Testis (tissue), 3 donors: ENCODE data around the gene RAB28. TPM values are rescaled to one million over a fixed set of nuclear protein-coding genes. Genes with fewer than 3 reads are reported as not detected.

Experiments
- DNase-seq: peaks from one replicate; pipeline ENCODE4 v3.0.0-alpha.2; 2019
- H3K27ac ChIP-seq, 2 donors: fragments of 200-600 bp; sonication (generic); one replicate each; pipeline ENCODE4 v1.5.1; 2019
- H3K27me3 ChIP-seq: fragments of 200-600 bp; sonication (generic); one replicate; pipeline ENCODE4 v1.5.1; 2019
- H3K36me3 ChIP-seq: fragments of 200-600 bp; sonication (generic); one replicate; pipeline ENCODE4 v1.5.1; 2017; ENCODE audit warnings: low read depth; ENCODE audit errors: missing control alignments
- H3K4me1 ChIP-seq: fragments of 200-600 bp; sonication (generic); one replicate; pipeline ENCODE4 v1.5.1; 2019
- H3K4me3 ChIP-seq, 2 donors: fragments of 200-600 bp; sonication (generic); one replicate each; pipeline ENCODE4 v1.5.1; 2017 to 2019
- H3K9me3 ChIP-seq: fragments of 200-600 bp; sonication (generic); one replicate; pipeline ENCODE4 v1.5.1; 2017
- POLR2A ChIP-seq: fragments of 450-650 bp; IDR thresholded peaks from one replicate; pipeline ENCODE4 v1.6.1; 2017; ENCODE audit warnings: antibody characterized with exemption, mild to moderate bottlenecking, moderate library complexity
- WGBS, 2 donors: methylation state at CpG; one replicate each; pipeline ENCODE4 v1.1.5; 2018; 5-methylcytosine and 5-hydroxymethylcytosine counted together
- intact Hi-C: fragments of 100-400 bp; cut with DNase I; formaldehyde crosslinking; loops from one replicate; pipeline ENCODE4 v1.15.1; 2023; ENCODE audit warnings: low total_unique reads
- polyA plus RNA-seq: library from polyadenylated mRNA; stranded (reverse); fragments of 350-450 nt; fragmentation: Illumina TruSeq; extraction: RNeasy Lipid Tissue Mini Kit (QIAGEN cat#74804); gene quantifications from one replicate; pipeline ENCODE4 v1.2.3, GENCODE V29; 2014; ENCODE audit warnings: low read depth, low replicate concordance; ENCODE audit not compliant: insufficient read depth
- total RNA-seq, 2 donors: library from RNA; depleted of rRNA; stranded (reverse); fragments of >200 nt; gene quantifications; one replicate each; pipeline ENCODE4 v1.2.3, GENCODE V29; 2016
- TF ChIP-seq, protein P1 (sequence below), 3 experiments: fragments of 450-650 bp in 2 of 3; fragments of 200-600 bp in 1 of 3; sonication (generic) in 1 of 3; IDR thresholded peaks; one replicate each; pipeline ENCODE4 v1.5.1; 2016 to 2019; ENCODE audit warnings: antibody characterized with exemption in 3 of 3, mild to moderate bottlenecking in 2 of 3, moderate library complexity in 1 of 3

RAB28 gene
- total and polyA plus RNA-seq, 3 donors from 2014 or later = 30.2 to 65.1 (median 34.3) TPM

DNA sequence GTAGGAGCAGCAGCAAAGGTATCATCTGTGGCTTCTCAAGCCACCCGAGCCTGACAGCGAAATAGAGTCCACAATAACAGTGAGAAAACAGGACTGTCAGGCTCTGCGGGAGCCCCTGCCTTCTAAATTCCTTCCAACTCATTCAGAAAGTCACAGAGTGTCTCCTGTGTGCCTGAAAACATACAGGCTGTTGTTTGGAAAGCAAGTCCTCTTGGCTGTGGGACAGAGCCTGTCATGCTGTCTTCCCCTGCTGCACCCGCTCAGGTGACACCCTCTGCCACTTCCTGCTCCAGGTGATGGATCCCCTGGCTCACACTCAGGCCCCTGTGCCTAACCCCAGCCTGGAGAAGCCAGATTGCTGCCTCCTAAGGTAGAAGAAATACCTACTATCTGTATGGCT is 152.3 kb downstream of the RAB28 start:
- no peak for DNase-seq
- H3K27me3 ChIP-seq = no peaks in the 10 kb centered on the region
- 93 to 95% methylated on average over 4 of the region's 4 CpGs for WGBS, 2 donors

DNA sequence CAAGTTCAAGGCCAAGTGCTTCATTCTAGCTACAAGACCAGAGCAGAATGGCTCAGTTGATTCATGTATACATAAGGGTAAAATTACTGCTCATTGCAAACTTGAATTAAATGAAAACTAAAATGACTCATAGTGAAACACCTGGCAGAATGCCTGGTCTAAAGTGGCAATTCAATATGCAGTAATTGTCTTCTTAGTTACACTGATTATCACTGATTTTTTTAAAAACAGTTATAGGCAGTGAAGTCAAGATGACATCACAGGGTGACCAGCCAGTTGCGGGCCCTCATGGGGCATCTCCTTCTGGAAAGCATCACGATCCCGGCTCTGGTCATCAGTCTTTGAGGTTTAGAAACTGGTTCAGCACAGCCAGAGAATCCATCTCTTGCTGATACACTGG is 154.2 kb downstream of the RAB28 start:
- 94 to 98% methylated on average over 3 of the region's 3 CpGs for WGBS, 2 donors
- Histone ChIP-seq H3K4me1 (no peaks in the 10 kb centered on the region), H3K27ac (no peak overlapping the region), H3K27me3 (no peaks in the 10 kb centered on the region), H3K4me3 (no peak overlapping the region), H3K36me3 (no peaks in the 10 kb centered on the region), H3K9me3 (no peaks in the 10 kb centered on the region)
- intact Hi-C loops = no loop called here
- TF ChIP-seq, protein P1, sequence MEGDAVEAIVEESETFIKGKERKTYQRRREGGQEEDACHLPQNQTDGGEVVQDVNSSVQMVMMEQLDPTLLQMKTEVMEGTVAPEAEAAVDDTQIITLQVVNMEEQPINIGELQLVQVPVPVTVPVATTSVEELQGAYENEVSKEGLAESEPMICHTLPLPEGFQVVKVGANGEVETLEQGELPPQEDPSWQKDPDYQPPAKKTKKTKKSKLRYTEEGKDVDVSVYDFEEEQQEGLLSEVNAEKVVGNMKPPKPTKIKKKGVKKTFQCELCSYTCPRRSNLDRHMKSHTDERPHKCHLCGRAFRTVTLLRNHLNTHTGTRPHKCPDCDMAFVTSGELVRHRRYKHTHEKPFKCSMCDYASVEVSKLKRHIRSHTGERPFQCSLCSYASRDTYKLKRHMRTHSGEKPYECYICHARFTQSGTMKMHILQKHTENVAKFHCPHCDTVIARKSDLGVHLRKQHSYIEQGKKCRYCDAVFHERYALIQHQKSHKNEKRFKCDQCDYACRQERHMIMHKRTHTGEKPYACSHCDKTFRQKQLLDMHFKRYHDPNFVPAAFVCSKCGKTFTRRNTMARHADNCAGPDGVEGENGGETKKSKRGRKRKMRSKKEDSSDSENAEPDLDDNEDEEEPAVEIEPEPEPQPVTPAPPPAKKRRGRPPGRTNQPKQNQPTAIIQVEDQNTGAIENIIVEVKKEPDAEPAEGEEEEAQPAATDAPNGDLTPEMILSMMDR (IDR thresholded peaks at IDR 0.05) = no peak
- TF ChIP-seq POLR2A = no peak
- no peak for DNase-seq

More for the DNA sequence above, 152.3 kb downstream of the RAB28 start:
- intact Hi-C loops = no loop called here
- H3K4me3 ChIP-seq = no peak overlapping the region
- H3K27ac ChIP-seq = no peak overlapping the region
- H3K36me3 ChIP-seq = no peaks in the 10 kb centered on the region
- H3K9me3 ChIP-seq = no peaks in the 10 kb centered on the region
- H3K4me1 ChIP-seq = no peaks in the 10 kb centered on the region
- TF ChIP-seq, protein P1 (IDR thresholded peaks at IDR 0.05) = no peak

DNA sequence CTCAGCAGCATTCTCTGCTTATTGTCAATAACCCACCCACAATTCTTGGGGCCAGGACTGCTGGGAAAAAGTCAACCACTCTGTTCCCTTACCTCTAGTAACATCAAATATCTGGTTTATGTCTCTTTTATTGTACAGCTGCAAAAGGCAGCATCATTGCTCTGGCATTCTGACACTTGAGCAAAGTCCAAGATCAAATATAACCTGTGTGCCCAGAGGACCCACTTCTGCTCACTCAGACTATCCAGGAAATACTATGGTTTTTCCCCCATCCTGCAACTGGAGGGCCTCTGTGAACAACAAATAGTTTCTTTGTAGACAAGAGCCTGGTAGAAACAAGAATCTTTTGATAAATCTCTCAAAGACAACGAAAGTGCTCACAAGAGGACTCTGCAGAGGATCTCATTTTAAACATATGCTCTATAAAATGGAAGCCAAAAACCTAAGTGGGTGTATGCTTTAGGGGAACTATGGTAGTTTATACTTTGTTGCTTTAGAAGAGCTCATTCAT is 154.7 kb downstream of the RAB28 start:
- H3K27me3 ChIP-seq = no peaks in the 10 kb centered on the region
- intact Hi-C loops = no loop called here

DNA sequence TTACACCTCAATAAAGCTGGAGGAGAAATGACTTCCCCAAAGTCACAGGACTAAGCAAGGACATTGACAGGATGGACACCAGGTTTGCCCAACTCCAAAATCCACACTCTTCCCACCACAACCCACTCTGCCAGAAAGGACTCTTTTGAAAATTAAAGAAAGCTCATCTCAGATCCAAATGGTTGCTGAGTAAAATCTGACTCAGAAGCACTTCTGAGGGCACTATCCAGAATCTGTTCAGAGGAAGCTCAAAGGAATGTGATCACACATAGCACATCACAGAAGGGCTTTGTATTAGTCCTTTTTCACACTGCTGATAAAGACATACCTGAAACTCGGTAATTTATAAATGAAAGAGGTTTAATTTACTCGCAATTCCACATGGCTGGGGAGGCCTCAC is 155.5 kb downstream of the RAB28 start:
- no peaks in the 10 kb centered on the region for H3K4me1 ChIP-seq
- H3K4me3 ChIP-seq = no peak overlapping the region
- intact Hi-C loops = no loop called here
- TF ChIP-seq POLR2A = no peak
- TF ChIP-seq, protein P1 (IDR thresholded peaks at IDR 0.05) = no peak
- no peaks in the 10 kb centered on the region for H3K36me3 ChIP-seq
- no peaks in the 10 kb centered on the region for H3K9me3 ChIP-seq
- H3K27ac ChIP-seq = no peak overlapping the region
- no peaks in the 10 kb centered on the region for H3K27me3 ChIP-seq
- DNase-seq = no peak
- WGBS, 2 donors = 79 to 89% methylated on average over 2 of the region's 2 CpGs

More for the DNA sequence above, 154.7 kb downstream of the RAB28 start:
- 64 to 71% methylated on average over 1 of the region's 1 CpG for WGBS, 2 donors
- Histone ChIP-seq H3K9me3 (no peaks in the 10 kb centered on the region), H3K36me3 (no peaks in the 10 kb centered on the region), H3K4me1 (no peaks in the 10 kb centered on the region), H3K27ac (no peak overlapping the region), H3K4me3 (no peak overlapping the region)
- TF ChIP-seq, protein P1 (IDR thresholded peaks at IDR 0.05) = no peak
- no peak for TF ChIP-seq POLR2A
- no peak for DNase-seq

DNA sequence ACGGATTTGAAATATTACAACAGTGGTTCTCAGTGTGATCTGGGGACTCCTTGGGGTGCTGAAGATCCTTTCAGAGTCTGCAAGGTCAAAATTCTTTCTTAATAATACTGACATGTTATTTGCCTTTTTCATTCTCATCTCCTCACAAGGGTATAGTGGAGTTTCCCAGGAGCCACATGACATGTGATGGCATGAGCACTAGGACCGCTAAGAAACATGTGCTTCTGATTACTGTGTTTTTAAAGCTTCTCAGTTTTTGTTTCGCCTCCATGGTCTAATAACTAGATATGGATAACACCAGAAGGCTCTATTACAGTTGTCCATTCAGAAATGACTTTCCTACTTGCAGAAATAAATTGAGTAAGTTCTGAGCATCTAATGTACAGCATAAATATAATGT is 156.1 kb downstream of the RAB28 start:
- no peak overlapping the region for H3K4me3 ChIP-seq
- no peaks in the 10 kb centered on the region for H3K36me3 ChIP-seq
- WGBS, 2 donors = 87% methylated on average over 3 of the region's 3 CpGs
- TF ChIP-seq, protein P1 (IDR thresholded peaks at IDR 0.05) = no peak
- no peak for TF ChIP-seq POLR2A
- H3K27me3 ChIP-seq = no peaks in the 10 kb centered on the region
- no peak for DNase-seq
- H3K4me1 ChIP-seq = no peaks in the 10 kb centered on the region
- H3K9me3 ChIP-seq = no peaks in the 10 kb centered on the region
- intact Hi-C loops = no loop called here
- H3K27ac ChIP-seq = no peak overlapping the region
